Measurements from ENCODE around the gene DENND1B.

The DENND1B gene

DNA sequence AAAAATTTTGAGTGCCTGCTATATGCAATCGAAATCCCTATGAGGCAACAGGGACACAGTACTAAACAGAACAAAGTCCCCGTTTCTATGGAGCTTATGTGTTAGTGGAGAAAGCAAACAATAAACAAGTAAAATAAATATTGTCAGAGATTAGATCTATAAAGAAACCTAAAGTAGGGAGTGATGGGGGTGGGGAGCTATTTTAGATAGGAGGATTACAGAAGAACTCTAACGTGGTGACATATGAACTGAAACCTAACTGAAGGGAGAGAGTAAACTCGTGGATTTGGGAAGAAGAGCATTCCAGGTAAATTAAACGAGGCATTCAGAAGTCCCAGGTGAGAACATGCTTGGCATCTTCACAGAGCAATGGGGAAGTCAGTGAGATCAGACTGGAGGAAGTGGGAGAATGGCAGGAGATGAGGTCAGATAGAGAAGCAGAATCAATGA is 154.5 kb downstream of the DENND1B start:
- Histone ChIP-seq H3K9me3 (ENCODE audit: control insufficient read depth, insufficient read depth, low read depth, low read length) (no peaks in the 10 kb centered on the region), H3K36me3 (ENCODE audit: control insufficient read depth in 2 of 2, insufficient read depth in 1 of 2, low read length in 2 of 2) (no peaks in the 10 kb centered on the region), H3K4me3 (ENCODE audit: low read depth, low read length) (no peak overlapping the region), H3K27ac (ENCODE audit: extremely low read depth, low read depth, low read length) (no peak overlapping the region), H3K4me1 (ENCODE audit: control insufficient read depth, insufficient read depth, low read length) (no peaks in the 10 kb centered on the region)
- POLR2A ChIA-PET = no interaction called here
- TF ChIP-seq ZNF701 (tag by site-specific recombination; IDR thresholded peaks at IDR 0.05) = no peak
- no peak for TF ChIP-seq TCF7L2 (IDR thresholded peaks at IDR 0.05; ENCODE audit: borderline replicate concordance, low read depth, low read length)
- CTCF ChIA-PET = interaction anchor here (0.9 kb wide), 1 partner anchor 303 kb away, joined by 3 read pairs; no protein-coding TSS in a partner anchor

GRCh38 chr1:197619008-197619640 is 156.2 kb downstream of the DENND1B start:
- no peak overlapping the region for H3K27ac ChIP-seq (ENCODE audit: extremely low read depth, low read depth, low read length)
- TF ChIP-seq TSHZ1 (tag by site-specific recombination; IDR thresholded peaks at IDR 0.05; ENCODE audit: borderline replicate concordance) = no peak
- TF ChIP-seq, protein P1, sequence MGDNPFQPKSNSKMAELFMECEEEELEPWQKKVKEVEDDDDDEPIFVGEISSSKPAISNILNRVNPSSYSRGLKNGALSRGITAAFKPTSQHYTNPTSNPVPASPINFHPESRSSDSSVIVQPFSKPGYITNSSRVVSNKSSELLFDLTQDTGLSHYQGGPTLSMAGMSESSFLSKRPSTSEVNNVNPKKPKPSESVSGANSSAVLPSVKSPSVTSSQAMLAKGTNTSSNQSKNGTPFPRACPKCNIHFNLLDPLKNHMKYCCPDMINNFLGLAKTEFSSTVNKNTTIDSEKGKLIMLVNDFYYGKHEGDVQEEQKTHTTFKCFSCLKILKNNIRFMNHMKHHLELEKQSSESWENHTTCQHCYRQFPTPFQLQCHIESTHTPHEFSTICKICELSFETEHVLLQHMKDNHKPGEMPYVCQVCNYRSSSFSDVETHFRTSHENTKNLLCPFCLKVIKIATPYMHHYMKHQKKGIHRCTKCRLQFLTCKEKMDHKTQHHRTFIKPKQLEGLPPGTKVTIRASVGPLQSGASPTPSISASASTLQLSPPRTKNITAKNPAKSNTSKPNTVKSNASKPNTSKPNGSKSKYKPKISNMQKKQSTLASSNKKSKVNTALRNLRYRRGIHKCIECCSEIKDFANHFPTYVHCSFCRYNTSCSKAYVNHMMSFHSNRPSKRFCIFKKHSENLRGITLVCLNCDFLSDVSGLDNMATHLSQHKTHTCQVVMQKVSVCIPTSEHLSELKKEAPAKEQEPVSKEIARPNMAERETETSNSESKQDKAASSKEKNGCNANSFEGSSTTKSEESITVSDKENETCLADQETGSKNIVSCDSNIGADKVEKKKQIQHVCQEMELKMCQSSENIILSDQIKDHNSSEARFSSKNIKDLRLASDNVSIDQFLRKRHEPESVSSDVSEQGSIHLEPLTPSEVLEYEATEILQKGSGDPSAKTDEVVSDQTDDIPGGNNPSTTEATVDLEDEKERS (tag by site-specific recombination; IDR thresholded peaks at IDR 0.05) = no peak
- TF ChIP-seq ZNF791 (tag by site-specific recombination; IDR thresholded peaks at IDR 0.05) = no peak
- TF ChIP-seq YY1 (tag by site-specific recombination; IDR thresholded peaks at IDR 0.05) = no peak
- TF ChIP-seq ZNF707 (tag by site-specific recombination; IDR thresholded peaks at IDR 0.05) = no peak
- TF ChIP-seq ZNF654 (tag by site-specific recombination; IDR thresholded peaks at IDR 0.05; ENCODE audit: low read depth) = peak; percentile 71
- TF ChIP-seq, protein P2, sequence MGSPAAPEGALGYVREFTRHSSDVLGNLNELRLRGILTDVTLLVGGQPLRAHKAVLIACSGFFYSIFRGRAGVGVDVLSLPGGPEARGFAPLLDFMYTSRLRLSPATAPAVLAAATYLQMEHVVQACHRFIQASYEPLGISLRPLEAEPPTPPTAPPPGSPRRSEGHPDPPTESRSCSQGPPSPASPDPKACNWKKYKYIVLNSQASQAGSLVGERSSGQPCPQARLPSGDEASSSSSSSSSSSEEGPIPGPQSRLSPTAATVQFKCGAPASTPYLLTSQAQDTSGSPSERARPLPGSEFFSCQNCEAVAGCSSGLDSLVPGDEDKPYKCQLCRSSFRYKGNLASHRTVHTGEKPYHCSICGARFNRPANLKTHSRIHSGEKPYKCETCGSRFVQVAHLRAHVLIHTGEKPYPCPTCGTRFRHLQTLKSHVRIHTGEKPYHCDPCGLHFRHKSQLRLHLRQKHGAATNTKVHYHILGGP (tag by site-specific recombination; IDR thresholded peaks at IDR 0.05) = no peak
- POLR2A ChIA-PET = no interaction called here
- no peaks in the 10 kb centered on the region for H3K9me3 ChIP-seq (ENCODE audit: control insufficient read depth, insufficient read depth, low read depth, low read length)
- no peaks in the 10 kb centered on the region for H3K4me1 ChIP-seq (ENCODE audit: control insufficient read depth, insufficient read depth, low read length)
- H3K36me3 ChIP-seq (ENCODE audit: control insufficient read depth in 2 of 2, insufficient read depth in 1 of 2, low read length in 2 of 2) = no peaks in the 10 kb centered on the region
- H3K4me3 ChIP-seq (ENCODE audit: low read depth, low read length) = no peak overlapping the region
- CTCF ChIA-PET = interaction anchor here (0.6 to 4.2 kb wide), 20 partner anchors 14 to 848 kb away, joined by 3 to 42 read pairs (median 4); no protein-coding TSS in a partner anchor

DNA sequence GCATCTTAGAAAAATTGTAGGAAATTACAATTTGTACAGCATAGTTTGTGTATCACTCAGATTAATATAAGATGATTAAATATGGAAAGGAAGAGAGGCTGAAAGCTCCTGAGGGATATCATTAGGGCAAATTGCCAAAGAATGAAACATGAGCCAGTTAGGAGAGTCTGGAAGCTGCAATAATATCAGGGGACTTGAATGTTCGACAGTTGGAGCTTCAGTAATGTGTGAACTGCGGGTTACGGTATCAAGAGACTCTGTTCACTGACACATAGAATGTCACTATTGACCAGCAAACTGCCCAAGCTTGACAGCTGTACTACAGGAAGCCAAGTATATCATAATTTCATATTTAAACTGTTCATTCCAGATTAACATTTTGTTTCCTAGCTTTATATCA is 157.2 kb downstream of the DENND1B start:
- H3K36me3 ChIP-seq (ENCODE audit: control insufficient read depth in 2 of 2, insufficient read depth in 1 of 2, low read length in 2 of 2) = no peaks in the 10 kb centered on the region
- H3K4me3 ChIP-seq (ENCODE audit: low read depth, low read length) = no peak overlapping the region
- no peaks in the 10 kb centered on the region for H3K4me1 ChIP-seq (ENCODE audit: control insufficient read depth, insufficient read depth, low read length)
- CTCF ChIA-PET = interaction anchor here (0.6 to 4.2 kb wide), 8 partner anchors 118 to 540 kb away, joined by 3 to 42 read pairs (median 5); no protein-coding TSS in a partner anchor
- no peak overlapping the region for H3K27ac ChIP-seq (ENCODE audit: extremely low read depth, low read depth, low read length)
- POLR2A ChIA-PET = no interaction called here
- no peaks in the 10 kb centered on the region for H3K9me3 ChIP-seq (ENCODE audit: control insufficient read depth, insufficient read depth, low read depth, low read length)
- TF ChIP-seq ZNF184 (tag by site-specific recombination; IDR thresholded peaks at IDR 0.05) (no peak), ZNF146 (tag by site-specific recombination; IDR thresholded peaks at IDR 0.05) (no peak), ZNF132 (tag by site-specific recombination; IDR thresholded peaks at IDR 0.05; ENCODE audit: borderline replicate concordance) (no peak), GLIS1 (tag by site-specific recombination; IDR thresholded peaks at IDR 0.05) (no peak), ZNF423 (tag by site-specific recombination; IDR thresholded peaks at IDR 0.05) (no peak), ZNF169 (tag by site-specific recombination; IDR thresholded peaks at IDR 0.05) (no peak), REST (tag by site-specific recombination; IDR thresholded peaks at IDR 0.05) (no peak)
- TF ChIP-seq, protein P3, sequence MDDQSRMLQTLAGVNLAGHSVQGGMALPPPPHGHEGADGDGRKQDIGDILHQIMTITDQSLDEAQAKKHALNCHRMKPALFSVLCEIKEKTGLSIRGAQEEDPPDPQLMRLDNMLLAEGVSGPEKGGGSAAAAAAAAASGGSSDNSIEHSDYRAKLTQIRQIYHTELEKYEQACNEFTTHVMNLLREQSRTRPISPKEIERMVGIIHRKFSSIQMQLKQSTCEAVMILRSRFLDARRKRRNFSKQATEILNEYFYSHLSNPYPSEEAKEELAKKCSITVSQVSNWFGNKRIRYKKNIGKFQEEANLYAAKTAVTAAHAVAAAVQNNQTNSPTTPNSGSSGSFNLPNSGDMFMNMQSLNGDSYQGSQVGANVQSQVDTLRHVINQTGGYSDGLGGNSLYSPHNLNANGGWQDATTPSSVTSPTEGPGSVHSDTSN (CRISPR knock-in tag; IDR thresholded peaks at IDR 0.05) = no peak
